Hematopoietic multipotent progenitor cell (in vitro differentiated cells): Measurements from ENCODE around the gene NR1H3. TPM values are rescaled to one million over a fixed set of nuclear protein-coding genes. Genes with fewer than 3 reads are reported as not detected.

Experiments used
- DNase-seq, 3 donors: peaks; one replicate each; pipeline ENCODE4 v3.0.0-alpha.2; 2011 to 2015; ENCODE audit warnings: low read depth in 2 of 3, low spot score in 2 of 3
- total RNA-seq: library from RNA; depleted of rRNA; stranded (reverse); fragments of >200 nt; gene quantifications from one replicate; pipeline ENCODE4 v1.2.3, GENCODE V29; 2012

The NR1H3 gene
- total RNA-seq, 1 donor, result 69.5 TPM

GRCh38 chr11:47269002-47269828 lies 11.4 kb downstream of the NR1H3 start:
- DNase-seq, result peak; percentile 71 to 95 (median 89)

GRCh38 chr11:47269829-47270305 lies 12.1 kb downstream of the NR1H3 start, which contains the start of gene MADD:
Gene MADD (plus strand): TSS chr11:47270133.
- peak; percentile 86 to 93 (median 92) for DNase-seq

GRCh38 chr11:47270331-47271271 lies 12.8 kb downstream of the NR1H3 start:
- DNase-seq, result peak in 1 of 3 donors; percentile 34

- DNase-seq, result peak in 1 of 3 donors; percentile 15
Observed at GRCh38 chr11:47271328-47271727, 13.5 kb downstream of the NR1H3 start.

GRCh38 chr11:47271961-47272661 lies 14.3 kb downstream of the NR1H3 start:
- peak in 1 of 3 donors; percentile 32 for DNase-seq

- peak in 1 of 3 donors; percentile 30 for DNase-seq
Observed at GRCh38 chr11:47272706-47273105, 14.9 kb downstream of the NR1H3 start.

GRCh38 chr11:47274495-47275235 lies 16.9 kb downstream of the NR1H3 start:
- no peak for DNase-seq

GRCh38 chr11:47276923-47277322 lies 19.1 kb downstream of the NR1H3 start:
- DNase-seq, result no peak

GRCh38 chr11:47278058-47278457 lies 20.3 kb downstream of the NR1H3 start:
- DNase-seq, result no peak

- no peak for DNase-seq
Observed at GRCh38 chr11:47278769-47279168, 21.0 kb downstream of the NR1H3 start.

GRCh38 chr11:47280099-47280498 lies 22.3 kb downstream of the NR1H3 start:
- DNase-seq, result no peak

- no peak for DNase-seq
Observed at GRCh38 chr11:47280860-47281259, 23.1 kb downstream of the NR1H3 start.

GRCh38 chr11:47282462-47282861 lies 24.7 kb downstream of the NR1H3 start:
- no peak for DNase-seq

GRCh38 chr11:47284151-47284550 lies 26.4 kb downstream of the NR1H3 start:
- DNase-seq, result no peak

GRCh38 chr11:47285969-47286770 lies 28.4 kb downstream of the NR1H3 start:
- DNase-seq, result no peak

- DNase-seq, result no peak
Observed at GRCh38 chr11:47288066-47288465, 30.3 kb downstream of the NR1H3 start.

- no peak for DNase-seq
Observed at GRCh38 chr11:47289856-47290255, 32.1 kb downstream of the NR1H3 start.

- no peak for DNase-seq
Observed at GRCh38 chr11:47295385-47295784, 37.6 kb downstream of the NR1H3 start.

GRCh38 chr11:47296045-47296444 lies 38.2 kb downstream of the NR1H3 start:
- no peak for DNase-seq
